GM23338 (cell line): ENCODE results near the gene UVRAG. TPM values are rescaled to one million over a fixed set of nuclear protein-coding genes. Genes with fewer than 3 reads are reported as not detected.

Experiments used
- ATAC-seq: fragments of 200-7000 bp; cut with Tn5 transposase; 3 replicates; pipeline ENCODE4 v1.9.1; 2020
- DNase-seq: peaks from one replicate; pipeline ENCODE4 v3.0.0-alpha.2; 2015; ENCODE audit warnings: low spot score
- H2AFZ ChIP-seq: fragments of 200-600 bp; sonication (generic); 2 replicates; pipeline ENCODE4 v1.8.0; 2016; ENCODE audit warnings: antibody characterized with exemption, mild to moderate bottlenecking, moderate library complexity
- H3F3A ChIP-seq: fragments of 200-600 bp; sonication (generic); replicated peaks from 2 replicates; pipeline ENCODE4 v1.8.0; 2017; ENCODE audit warnings: antibody characterized with exemption, mixed run types, low read depth
- H3K27ac ChIP-seq: fragments of 200-600 bp; sonication (generic); 2 replicates; pipeline ENCODE4 v1.6.1; 2016; ENCODE audit warnings: low read depth
- H3K27me3 ChIP-seq: fragments of 200-600 bp; sonication (generic); 2 replicates; pipeline ENCODE4 v1.8.0; 2016; ENCODE audit warnings: mild to moderate bottlenecking, mixed run types, moderate library complexity; ENCODE audit not compliant: insufficient read depth
- H3K36me3 ChIP-seq: fragments of 200-600 bp; sonication (generic); 2 replicates; pipeline ENCODE4 v1.8.0; 2016; ENCODE audit warnings: mild to moderate bottlenecking; ENCODE audit not compliant: insufficient read depth
- H3K4me1 ChIP-seq: fragments of 200-600 bp; sonication (generic); 2 replicates; pipeline ENCODE4 v1.8.0; 2016; ENCODE audit warnings: mild to moderate bottlenecking, moderate library complexity; ENCODE audit not compliant: insufficient read depth
- H3K4me2 ChIP-seq: fragments of 200-600 bp; sonication (generic); 2 replicates; pipeline ENCODE4 v1.7.1; 2017; ENCODE audit warnings: mixed run types
- H3K4me3 ChIP-seq: fragments of 200-600 bp; sonication (generic); 2 replicates; pipeline ENCODE4 v1.6.1; 2016; ENCODE audit warnings: mixed run types
- H3K79me2 ChIP-seq: fragments of 200-600 bp; sonication (generic); replicated peaks from 2 replicates; pipeline ENCODE4 v1.8.0; 2017; ENCODE audit warnings: mild to moderate bottlenecking; ENCODE audit not compliant: insufficient read depth
- H3K9me2 ChIP-seq: fragments of 200-600 bp; sonication (generic); 2 replicates; pipeline ENCODE4 v1.8.0; 2017; ENCODE audit not compliant: insufficient read depth
- H4K20me1 ChIP-seq: fragments of 200-600 bp; sonication (generic); replicated peaks from 2 replicates; pipeline ENCODE4 v1.8.0; 2017; ENCODE audit warnings: mild to moderate bottlenecking; ENCODE audit not compliant: insufficient read depth
- H3K27ac Mint-ChIP-seq: 2 replicates; pipeline ENCODE4 v1.8.0; 2020; ENCODE audit warnings: inconsistent platforms, mild to moderate bottlenecking, moderate library complexity, mixed read lengths
- H3K27me3 Mint-ChIP-seq: 3 replicates; pipeline ENCODE4 v1.8.0; 2022; ENCODE audit warnings: low read depth, mild to moderate bottlenecking, moderate library complexity, mixed read lengths, inconsistent platforms; ENCODE audit not compliant: insufficient read depth, poor library complexity
- H3K36me3 Mint-ChIP-seq: 3 replicates; pipeline ENCODE4 v1.8.0; 2021; ENCODE audit warnings: low read depth, mild to moderate bottlenecking, inconsistent platforms, moderate library complexity, mixed read lengths
- H3K4me1 Mint-ChIP-seq: 3 replicates; pipeline ENCODE4 v1.8.0; 2020; ENCODE audit warnings: mild to moderate bottlenecking, inconsistent platforms, mixed read lengths
- H3K4me3 Mint-ChIP-seq: 3 replicates; pipeline ENCODE4 v1.8.0; 2021; ENCODE audit warnings: moderate library complexity, mild to moderate bottlenecking, inconsistent platforms, mixed read lengths
- H3K9me3 Mint-ChIP-seq: 3 replicates; pipeline ENCODE4 v1.8.0; 2020; ENCODE audit warnings: moderate library complexity, mild to moderate bottlenecking, inconsistent platforms, mixed read lengths
- CREB1 ChIP-seq: fragments of 250-450 bp; sonication (Bioruptor Pico); IDR thresholded peaks from 2 replicates; pipeline ENCODE4 v1.5.0; 2020; ENCODE audit warnings: low read depth, mild to moderate bottlenecking, moderate library complexity
- CTCF ChIP-seq, 2 experiments: fragments of 200-600 bp in 1 of 2; sonication (generic) in 1 of 2; conservative IDR thresholded peaks; 2 replicates each; pipeline versions ENCODE4 v1.5.1 to v1.6.1; 2016 to 2017; ENCODE audit warnings: antibody characterized with exemption in 2 of 2, low read depth in 2 of 2, mild to moderate bottlenecking in 2 of 2, moderate library complexity in 1 of 2
- ETS1 ChIP-seq: IDR thresholded peaks from 2 replicates; pipeline ENCODE4 v1.6.1; 2016; ENCODE audit warnings: antibody characterized with exemption
- EZH2phosphoT487 ChIP-seq: fragments of 200-600 bp; sonication (generic); IDR thresholded peaks from one replicate; pipeline ENCODE4 v1.8.1; 2018; ENCODE audit warnings: antibody characterized with exemption; ENCODE audit not compliant: unreplicated experiment
- JUNB ChIP-seq: IDR thresholded peaks from one replicate; pipeline ENCODE4 v1.6.1; 2016; ENCODE audit warnings: antibody characterized with exemption; ENCODE audit not compliant: unreplicated experiment
- NANOG ChIP-seq: IDR thresholded peaks from 2 replicates; pipeline ENCODE4 v1.6.1; 2016; ENCODE audit warnings: antibody characterized with exemption, borderline replicate concordance
- POLR2AphosphoS5 ChIP-seq: IDR thresholded peaks from 2 replicates; pipeline ENCODE4 v1.6.1; 2016; ENCODE audit warnings: antibody characterized with exemption, low read depth
- STAT1 ChIP-seq: IDR thresholded peaks from one replicate; pipeline ENCODE4 v1.6.1; 2016; ENCODE audit warnings: antibody characterized with exemption; ENCODE audit not compliant: unreplicated experiment
- ZNF114 ChIP-seq: fragments of 250-450 bp; sonication (Bioruptor Pico); IDR thresholded peaks from 2 replicates; pipeline ENCODE4 v1.5.0; 2020; ENCODE audit warnings: mild to moderate bottlenecking, moderate library complexity
- ZNF462 ChIP-seq: fragments of 250-450 bp; sonication (Bioruptor Pico); IDR thresholded peaks from 2 replicates; pipeline ENCODE4 v1.5.0; 2020; ENCODE audit warnings: mild to moderate bottlenecking, moderate library complexity
- polyA plus RNA-seq: library from polyadenylated mRNA; unstranded; fragments of >200 nt; fragmentation: Nextera tagmentation; extraction: Ambion mirVana; gene quantifications from 2 replicates; pipeline ENCODE4 v1.2.1, GENCODE V29; 2016
- total RNA-seq: library from RNA; depleted of rRNA; stranded (reverse); fragments of >200 nt; shearing (Covaris generic); gene quantifications from 2 replicates; pipeline ENCODE4 v1.2.3, GENCODE V29; 2014

UVRAG gene
- total and polyA plus RNA-seq, 2 experiments from 2014 or later = 15.3 to 17.4 TPM

GRCh38 chr11:76181371-76181770, 366.4 kb downstream of the UVRAG start:
- no peaks in the 10 kb centered on the region for H3K79me2 ChIP-seq
- H3F3A ChIP-seq = no peaks in the 10 kb centered on the region
- no peak overlapping the region for H3K27ac ChIP-seq
- H3K4me1 Mint-ChIP-seq = peaks cover 6% of the 10 kb centered on the region; the same call in 2 of the 3 replicates
- no peaks in the 10 kb centered on the region for H3K9me2 ChIP-seq
- H3K27me3 ChIP-seq = no peaks in the 10 kb centered on the region
- no peaks in the 10 kb centered on the region for H3K36me3 Mint-ChIP-seq
- TF ChIP-seq CTCF (conservative IDR thresholded peaks at IDR 0.05; ENCODE audit: low read depth in 2 of 2) (peak; percentile 23 to 30; a peak in 3 of 4 replicates), POLR2AphosphoS5 (no peak)
- H3K4me3 ChIP-seq = no peak overlapping the region
- H4K20me1 ChIP-seq = no peaks in the 10 kb centered on the region
- no peak overlapping the region for H3K27ac Mint-ChIP-seq
- no peak overlapping the region for H2AFZ ChIP-seq
- ATAC-seq (peak; percentile 55), DNase-seq (peak; percentile 51)
- no peaks in the 10 kb centered on the region for H3K4me1 ChIP-seq
- no peaks in the 10 kb centered on the region; the same call in 2 of the 3 replicates for H3K9me3 Mint-ChIP-seq
- no peak overlapping the region for H3K4me2 ChIP-seq
- H3K4me3 Mint-ChIP-seq = no peak overlapping the region
- no peaks in the 10 kb centered on the region for H3K36me3 ChIP-seq
- H3K27me3 Mint-ChIP-seq = peaks cover 11% of the 10 kb centered on the region

- H3K4me3 Mint-ChIP-seq = no peak overlapping the region
- Histone ChIP-seq H4K20me1 (no peaks in the 10 kb centered on the region), H3K36me3 (no peaks in the 10 kb centered on the region), H3K27me3 (no peaks in the 10 kb centered on the region), H3K79me2 (no peaks in the 10 kb centered on the region), H3K9me2 (no peaks in the 10 kb centered on the region), H2AFZ (no peak overlapping the region; the same call in 1 of the 2 replicates), H3F3A (no peaks in the 10 kb centered on the region), H3K4me1 (no peaks in the 10 kb centered on the region), H3K4me3 (no peak overlapping the region), H3K27ac (no peak overlapping the region), H3K4me2 (no peak overlapping the region)
- ATAC-seq = peak; percentile 17
- H3K27me3 Mint-ChIP-seq = peaks cover 7% of the 10 kb centered on the region
- H3K27ac Mint-ChIP-seq = no peak overlapping the region
- no peaks in the 10 kb centered on the region; the same call in 2 of the 3 replicates for H3K9me3 Mint-ChIP-seq
- peaks cover 4% of the 10 kb centered on the region; the same call in 2 of the 3 replicates for H3K4me1 Mint-ChIP-seq
- H3K36me3 Mint-ChIP-seq = no peaks in the 10 kb centered on the region
- no peak for DNase-seq
- no peak for TF ChIP-seq CREB1
- no peak for TF ChIP-seq ZNF114
- no peak for TF ChIP-seq ETS1
- no peak for TF ChIP-seq NANOG
- TF ChIP-seq CTCF (conservative IDR thresholded peaks at IDR 0.05; ENCODE audit: low read depth in 2 of 2) = no peak
- no peak for TF ChIP-seq EZH2phosphoT487
- no peak for TF ChIP-seq STAT1
- no peak for TF ChIP-seq ZNF462 (CRISPR knock-in tag)
- no peak for TF ChIP-seq JUNB
These were observed 369.6 kb downstream of the UVRAG start for GRCh38 chr11:76184551-76184993.
